Bronchial epithelial cell (primary cell): ENCODE data around the gene SLC39A12. TPM values are rescaled to one million over a fixed set of nuclear protein-coding genes. Genes with fewer than 3 reads are reported as not detected.

Experiments used
- DNase-seq: peaks from one replicate; pipeline ENCODE4 v3.0.0-alpha.2; 2010; ENCODE audit warnings: low read depth
- FAIRE-seq: peaks from 2 replicates; lab custom pipeline; 2011; peaks lifted over from hg19 to GRCh38; lab: Jason Lieb, UNC
- H3K27me3 ChIP-seq: 2 replicates; pipeline ENCODE4 v1.5.1; 2011; ENCODE audit warnings: low read length; ENCODE audit not compliant: control insufficient read depth, insufficient read depth
- H3K36me3 ChIP-seq: 2 replicates; pipeline ENCODE4 v1.5.1; 2011; ENCODE audit warnings: low read length; ENCODE audit not compliant: control insufficient read depth, insufficient read depth
- H3K4me3 ChIP-seq: 2 replicates; pipeline ENCODE4 v1.5.1; 2011; ENCODE audit warnings: mild to moderate bottlenecking, low read depth, low read length, control low read depth
- total RNA-seq: library from RNA; depleted of rRNA; stranded (reverse); fragments of >200 nt; gene quantifications from 2 replicates; pipeline ENCODE4 v1.2.1, GENCODE V29; 2014
- TF ChIP-seq, protein P1 (sequence below): IDR thresholded peaks from 2 replicates; pipeline ENCODE4 v1.5.1; 2011; ENCODE audit warnings: mild to moderate bottlenecking, moderate library complexity, low read length, control low read depth, inconsistent platforms; ENCODE audit not compliant: insufficient read depth, severe bottlenecking

SLC39A12 gene
- total RNA-seq, 1 donor from 2014 or later: not detected

DNA sequence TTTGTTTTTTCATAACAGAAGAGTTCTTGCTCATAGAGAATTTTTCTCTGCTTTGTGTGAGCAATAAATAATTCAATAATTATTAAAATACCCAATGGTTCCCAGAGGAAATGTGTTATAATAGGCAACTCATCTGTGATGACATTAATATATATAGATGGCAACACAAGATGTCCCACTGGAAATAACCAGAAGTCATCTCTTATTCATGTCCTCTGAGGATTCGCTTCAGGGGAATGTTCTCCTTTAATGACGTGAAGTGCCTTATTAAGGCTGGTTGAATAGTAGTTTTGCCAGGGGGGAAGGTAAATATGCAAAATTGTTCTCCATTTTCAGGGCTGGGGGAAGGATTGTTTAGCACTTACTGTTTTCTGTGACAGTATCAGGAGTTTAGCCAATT, 3.1 kb downstream of the SLC39A12 start:
- no peak for DNase-seq
- Histone ChIP-seq H3K27me3 (no peaks in the 10 kb centered on the region), H3K4me3 (no peak overlapping the region), H3K36me3 (no peaks in the 10 kb centered on the region)
- FAIRE-seq: no peak
- TF ChIP-seq, protein P1, sequence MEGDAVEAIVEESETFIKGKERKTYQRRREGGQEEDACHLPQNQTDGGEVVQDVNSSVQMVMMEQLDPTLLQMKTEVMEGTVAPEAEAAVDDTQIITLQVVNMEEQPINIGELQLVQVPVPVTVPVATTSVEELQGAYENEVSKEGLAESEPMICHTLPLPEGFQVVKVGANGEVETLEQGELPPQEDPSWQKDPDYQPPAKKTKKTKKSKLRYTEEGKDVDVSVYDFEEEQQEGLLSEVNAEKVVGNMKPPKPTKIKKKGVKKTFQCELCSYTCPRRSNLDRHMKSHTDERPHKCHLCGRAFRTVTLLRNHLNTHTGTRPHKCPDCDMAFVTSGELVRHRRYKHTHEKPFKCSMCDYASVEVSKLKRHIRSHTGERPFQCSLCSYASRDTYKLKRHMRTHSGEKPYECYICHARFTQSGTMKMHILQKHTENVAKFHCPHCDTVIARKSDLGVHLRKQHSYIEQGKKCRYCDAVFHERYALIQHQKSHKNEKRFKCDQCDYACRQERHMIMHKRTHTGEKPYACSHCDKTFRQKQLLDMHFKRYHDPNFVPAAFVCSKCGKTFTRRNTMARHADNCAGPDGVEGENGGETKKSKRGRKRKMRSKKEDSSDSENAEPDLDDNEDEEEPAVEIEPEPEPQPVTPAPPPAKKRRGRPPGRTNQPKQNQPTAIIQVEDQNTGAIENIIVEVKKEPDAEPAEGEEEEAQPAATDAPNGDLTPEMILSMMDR: no peak

DNA sequence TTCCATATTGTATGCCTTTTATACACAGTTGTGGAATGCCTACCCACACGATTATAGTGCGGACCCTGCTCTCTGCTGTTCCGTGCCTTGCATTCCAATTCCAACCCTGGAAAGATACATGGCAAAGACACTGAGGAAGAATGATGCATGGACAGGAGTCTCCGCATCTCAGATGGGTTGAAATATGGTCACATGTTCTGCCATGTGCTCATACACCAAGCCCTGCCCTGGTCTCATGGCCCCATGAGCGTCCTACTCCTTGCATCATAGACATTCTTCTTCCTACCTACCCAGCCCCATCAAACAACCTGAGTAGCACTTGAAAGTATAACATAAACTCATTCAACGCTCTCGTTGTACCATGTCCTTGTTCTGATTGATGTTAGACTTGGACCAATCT, 6.3 kb downstream of the SLC39A12 start:
- Histone ChIP-seq H3K36me3 (no peaks in the 10 kb centered on the region), H3K4me3 (no peak overlapping the region), H3K27me3 (no peaks in the 10 kb centered on the region)
- no peak for DNase-seq
- FAIRE-seq: peak; percentile 88
- TF ChIP-seq, protein P1: no peak

DNA sequence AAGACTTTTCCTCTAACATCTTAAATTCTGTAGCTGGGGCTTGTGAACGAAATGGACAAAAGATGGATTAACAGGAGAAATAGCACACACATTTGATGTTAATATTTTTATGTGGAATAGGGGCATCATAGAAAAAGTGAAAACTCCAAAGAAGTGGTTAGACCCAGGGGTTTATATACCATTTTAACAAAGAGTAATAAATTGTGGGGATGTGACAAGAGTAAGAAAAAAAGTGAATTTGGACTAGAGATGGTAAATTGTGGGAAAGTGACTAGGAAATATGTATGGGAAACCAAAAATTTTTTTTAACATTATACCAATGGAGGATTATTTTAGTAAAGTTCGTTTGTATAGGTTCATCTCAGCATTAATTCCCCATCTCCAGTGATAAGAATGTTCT, 8.2 kb downstream of the SLC39A12 start:
- H3K36me3 ChIP-seq: no peaks in the 10 kb centered on the region
- no peak for DNase-seq
- TF ChIP-seq, protein P1: no peak
- no peaks in the 10 kb centered on the region for H3K27me3 ChIP-seq
- FAIRE-seq: no peak
- no peak overlapping the region for H3K4me3 ChIP-seq

DNA sequence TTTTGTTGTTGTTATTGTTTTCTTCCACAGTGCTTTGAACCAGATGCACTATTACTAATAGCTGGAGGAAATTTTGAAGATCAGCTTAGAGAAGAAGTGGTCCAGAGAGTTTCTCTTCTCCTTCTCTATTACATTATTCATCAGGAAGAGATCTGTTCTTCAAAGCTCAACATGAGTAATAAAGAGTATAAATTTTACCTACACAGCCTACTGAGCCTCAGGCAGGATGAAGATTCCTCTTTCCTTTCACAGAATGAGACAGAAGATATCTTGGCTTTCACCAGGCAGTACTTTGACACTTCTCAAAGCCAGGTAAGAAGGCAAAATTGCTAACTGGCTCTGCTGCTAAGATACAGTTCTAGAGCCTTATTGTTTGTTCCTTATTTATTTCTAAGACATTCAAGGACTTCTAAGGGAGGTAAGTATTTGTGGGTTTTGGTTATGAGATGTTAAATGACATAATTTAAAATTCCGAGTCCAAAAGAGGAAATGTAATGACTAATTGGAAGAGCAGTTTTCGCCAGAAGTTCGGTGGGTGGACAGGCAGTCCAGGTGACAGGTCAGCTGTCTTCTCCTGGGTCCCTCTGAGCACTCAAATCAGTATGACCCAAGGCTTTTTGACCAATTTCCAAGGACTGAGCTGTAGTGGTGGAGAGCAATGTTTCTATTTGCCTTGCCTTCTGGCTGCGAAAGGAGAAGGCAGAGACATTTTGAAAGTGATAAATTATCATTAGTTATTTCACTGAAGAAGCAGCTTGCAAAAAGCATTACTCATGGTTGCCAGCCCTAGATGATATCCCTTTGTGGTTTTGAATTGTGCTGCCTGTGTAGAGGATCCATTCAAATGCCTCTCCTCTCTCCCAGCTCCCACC, 10.1 kb downstream of the SLC39A12 start:
- TF ChIP-seq, protein P1: no peak
- no peaks in the 10 kb centered on the region for H3K27me3 ChIP-seq
- H3K4me3 ChIP-seq: no peak overlapping the region
- H3K36me3 ChIP-seq: no peaks in the 10 kb centered on the region
- DNase-seq (no peak), FAIRE-seq (no peak)

DNA sequence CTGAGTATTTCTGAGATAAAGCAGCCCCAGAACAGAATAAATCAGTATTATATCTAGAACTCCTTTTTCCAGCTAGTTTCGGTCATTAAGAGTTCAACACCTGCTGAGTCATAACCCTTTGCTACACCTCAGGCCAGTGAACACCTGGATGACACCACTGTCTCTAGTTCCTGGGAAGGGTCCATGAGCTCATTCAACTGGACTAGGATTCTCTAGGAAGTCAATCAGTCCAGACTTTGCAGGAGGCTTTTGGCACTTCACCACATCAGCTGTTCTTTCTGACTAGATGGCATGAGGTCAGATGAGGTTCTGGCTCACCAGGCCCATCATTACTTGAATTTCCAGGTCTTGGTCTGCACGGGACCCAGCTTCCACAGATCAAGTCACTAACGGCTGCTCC, 11.7 kb downstream of the SLC39A12 start:
- DNase-seq (no peak), FAIRE-seq (no peak)
- no peak overlapping the region for H3K4me3 ChIP-seq
- TF ChIP-seq, protein P1: no peak
- H3K27me3 ChIP-seq: no peaks in the 10 kb centered on the region
- H3K36me3 ChIP-seq: no peaks in the 10 kb centered on the region
